T-helper 22 cell (primary cell): ENCODE results near the gene PCAT7.

Source experiments
- DNase-seq: peaks from one replicate; pipeline ENCODE4 v3.0.0-alpha.2; 2020; ENCODE audit warnings: low read depth

PCAT7 gene

DNA sequence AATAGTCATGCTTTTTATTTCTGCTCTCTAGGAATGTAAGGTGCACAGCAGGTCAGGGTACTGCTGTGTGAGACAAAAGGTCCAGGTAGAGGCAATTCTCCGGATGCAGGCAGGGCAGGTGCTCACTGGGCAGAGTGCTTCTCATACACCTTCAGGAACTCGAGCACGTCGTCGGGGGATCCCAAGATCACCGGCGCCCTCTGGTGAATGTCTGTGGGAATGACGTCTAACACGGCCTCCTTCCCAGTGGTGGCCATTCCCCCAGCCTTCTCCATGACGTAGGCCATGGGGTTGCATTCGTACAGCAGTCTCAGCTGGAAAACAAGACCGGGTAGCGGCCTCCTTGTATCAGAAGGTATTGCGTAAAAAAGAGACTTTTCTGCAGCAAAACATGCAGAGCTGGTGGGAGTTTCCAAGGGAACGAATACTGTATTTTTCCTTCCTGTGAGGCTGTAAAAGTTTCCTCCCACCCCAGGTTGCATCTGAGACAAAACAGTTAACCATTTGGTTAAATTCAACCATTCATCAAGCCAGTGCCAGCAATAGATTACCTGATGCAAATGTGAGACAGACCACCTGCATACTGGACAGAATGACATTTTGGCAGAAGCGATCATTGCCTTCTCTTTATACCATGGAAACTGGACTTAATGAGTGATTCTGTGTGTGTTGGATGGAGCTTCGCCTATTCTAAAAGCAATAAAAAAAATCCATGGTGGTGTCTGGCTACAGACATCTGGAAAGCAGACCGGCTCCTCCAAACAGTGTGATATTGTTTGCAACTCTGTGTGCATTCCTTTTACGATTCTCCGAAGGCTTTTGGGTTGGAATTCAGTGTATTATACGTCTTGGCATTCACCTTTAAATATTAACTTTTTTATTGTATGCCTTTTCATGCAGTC, 48.6 kb downstream of the PCAT7 start:
- peak; percentile 4 for DNase-seq

DNA sequence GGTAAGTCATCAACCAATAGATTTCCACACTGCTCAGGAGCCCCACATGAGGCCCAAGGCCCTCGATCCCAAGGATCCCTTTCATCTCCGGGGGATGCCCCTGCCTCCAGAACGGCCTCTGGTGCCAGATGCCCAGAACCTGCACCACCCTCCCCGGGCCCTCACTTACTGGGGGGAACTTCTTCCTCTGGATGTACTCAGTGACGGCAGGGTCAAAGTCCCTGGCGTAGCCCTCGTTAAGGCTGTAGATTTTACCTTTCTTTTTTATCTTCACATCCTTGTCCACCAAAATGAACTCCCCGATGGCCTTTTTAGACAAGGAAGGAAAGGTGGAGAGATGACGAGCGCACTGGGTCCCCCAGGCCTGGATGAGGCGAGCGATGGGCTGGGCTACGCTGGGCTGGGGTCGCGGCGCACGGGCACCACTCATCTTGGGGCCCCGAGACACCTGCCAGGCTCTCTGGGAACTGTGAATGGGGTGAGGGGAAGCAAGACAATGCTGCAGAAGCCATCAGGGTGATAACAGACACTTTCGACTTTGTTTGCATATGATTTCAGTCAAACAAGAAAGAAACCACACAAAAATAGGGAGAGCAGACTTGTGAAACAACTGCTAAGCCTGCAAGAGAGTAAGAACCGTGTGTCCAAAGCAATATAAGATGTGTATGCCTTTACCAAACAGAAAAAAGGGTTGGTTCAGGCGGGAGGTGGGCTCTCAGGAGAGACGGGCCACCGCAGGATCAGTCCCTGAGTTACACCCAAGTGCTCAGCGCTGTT, 52.0 kb downstream of the PCAT7 start:
- no peak for DNase-seq

DNA sequence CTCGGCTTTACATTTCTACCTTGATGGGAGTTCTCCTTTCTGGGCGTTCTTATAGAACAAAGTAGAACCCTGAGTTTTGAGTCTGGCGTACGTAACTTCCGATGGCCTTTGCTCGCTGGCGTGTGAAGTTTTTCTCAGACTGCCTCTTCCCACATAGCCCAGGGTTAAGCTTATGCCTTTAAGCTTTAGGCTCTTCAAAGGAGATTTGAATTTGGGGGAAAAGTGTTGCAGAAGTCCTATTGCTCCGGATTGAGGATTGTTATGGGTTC, 52.5 kb downstream of the PCAT7 start:
- no peak for DNase-seq

DNA sequence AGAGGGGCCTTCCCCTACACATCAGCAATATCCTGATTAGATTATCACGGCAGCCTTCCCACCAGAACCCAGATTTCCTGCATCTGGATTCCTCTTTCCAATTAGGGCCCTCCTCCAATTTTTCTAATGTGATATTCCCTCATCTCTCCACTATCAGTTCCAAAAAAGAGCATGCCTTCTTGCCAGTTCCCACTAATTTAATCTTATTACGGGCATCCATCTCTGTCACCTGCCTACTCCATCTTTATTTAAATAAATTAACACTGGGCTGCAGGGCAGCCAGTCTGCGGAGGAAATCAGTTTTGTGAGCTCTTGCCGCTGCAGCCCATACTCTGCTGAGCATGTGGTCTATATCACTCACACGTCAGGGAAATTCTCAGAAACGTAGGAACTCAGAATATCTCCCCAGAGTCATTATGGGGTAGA, 55.3 kb downstream of the PCAT7 start:
- DNase-seq, result no peak

DNA sequence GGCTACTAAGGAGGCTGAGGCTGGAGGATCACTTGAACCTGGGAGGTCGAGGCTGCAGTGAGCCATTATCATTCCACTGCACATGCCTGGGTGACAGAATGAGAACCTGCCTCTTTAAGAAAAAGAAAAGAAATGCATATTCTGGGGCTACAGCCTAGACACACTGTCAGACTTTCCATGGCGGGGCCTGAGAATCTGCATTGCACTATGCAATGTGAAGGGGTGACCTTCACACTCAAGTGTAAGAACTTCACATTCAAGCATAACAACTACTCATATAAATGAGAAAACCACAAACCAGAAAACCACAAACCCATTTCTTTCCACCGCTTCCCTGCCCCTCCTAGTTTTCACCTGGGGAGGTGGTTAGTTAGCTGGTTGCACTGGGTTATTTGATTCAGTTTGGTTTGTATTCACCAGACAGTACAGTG, 56.8 kb downstream of the PCAT7 start:
- no peak for DNase-seq

DNA sequence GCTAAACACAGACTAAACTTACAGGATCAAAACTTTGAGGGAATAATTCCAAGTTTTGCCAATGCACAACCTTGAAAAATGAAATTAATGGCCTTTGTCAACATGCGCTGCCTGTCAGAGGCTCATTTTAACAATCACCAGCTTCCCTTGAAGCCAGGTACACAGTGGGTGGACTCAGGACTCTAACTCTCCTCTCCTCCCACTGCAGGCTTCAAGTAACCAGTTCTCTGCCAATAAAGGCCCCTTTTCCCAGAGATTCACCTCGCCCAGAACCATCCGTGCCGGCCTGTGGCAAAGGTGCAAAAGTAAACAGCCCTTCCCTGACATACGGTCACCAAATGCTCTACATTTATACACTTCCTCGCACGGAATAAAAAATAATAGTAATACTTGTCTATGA, 57.2 kb downstream of the PCAT7 start:
- no peak for DNase-seq

DNA sequence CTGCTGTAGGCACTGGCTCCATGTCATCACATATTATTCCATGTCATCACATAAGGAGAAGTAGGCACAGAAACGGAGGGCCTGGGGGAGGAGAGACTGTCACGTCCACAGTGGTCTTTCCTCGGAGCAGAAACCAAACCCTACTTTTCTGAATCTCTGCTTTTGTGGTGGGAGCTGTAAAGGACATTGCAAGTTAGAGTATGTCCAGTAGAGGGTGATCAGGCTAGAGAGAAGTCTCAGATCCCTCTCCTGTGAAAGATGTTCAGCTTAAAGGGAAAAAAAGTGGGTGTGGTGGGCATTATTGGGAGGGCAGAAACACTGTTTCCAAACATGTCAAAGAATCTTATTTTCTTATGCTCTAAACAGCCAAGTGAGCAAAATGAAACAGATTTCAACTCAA, 58.1 kb downstream of the PCAT7 start:
- DNase-seq, result no peak

DNA sequence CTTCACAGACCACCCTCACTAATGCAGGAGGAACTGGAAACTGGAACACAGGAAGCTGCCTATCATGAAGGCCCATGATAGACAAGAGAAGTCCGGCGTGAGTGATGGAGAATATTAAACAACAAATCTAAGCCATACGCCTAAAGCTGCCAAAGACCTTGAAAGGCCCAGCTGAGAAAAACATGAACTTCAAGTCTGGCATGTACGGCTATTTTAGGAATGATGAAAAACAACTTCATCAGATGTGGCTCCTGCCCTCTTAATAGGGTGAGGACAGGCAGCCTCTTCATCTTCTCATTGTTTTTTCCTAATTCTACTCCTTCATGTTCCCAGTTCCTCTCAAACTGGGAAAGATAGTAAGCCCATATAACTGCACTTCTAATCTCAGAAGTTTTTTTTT, 64.1 kb downstream of the PCAT7 start:
- no peak for DNase-seq
